ENCODE results near the gene FCRL2. TPM values are rescaled to one million over a fixed set of nuclear protein-coding genes. Genes with fewer than 3 reads are reported as not detected.

Gene FCRL2
- polyA plus RNA-seq, 1 donor: 0.15 TPM

Other genes with a start within 250 kb of the FCRL2 start
- 0.09 TPM for gene FCRL5, start 224.6 kb downstream of the FCRL2 start, polyA plus RNA-seq
- gene FCRL4, start 179.0 kb downstream of the FCRL2 start, polyA plus RNA-seq: 0.07 TPM
- 0.22 TPM for gene FCRL3, start 76.4 kb downstream of the FCRL2 start, polyA plus RNA-seq
- gene FCRL1, start 43.0 kb upstream of the FCRL2 start, polyA plus RNA-seq: 0.52 TPM
- gene CD5L, start 64.7 kb upstream of the FCRL2 start, polyA plus RNA-seq: 0.13 TPM
- 18.7 TPM for gene KIRREL1, start 216.5 kb upstream of the FCRL2 start, polyA plus RNA-seq